PC-9 (cell line): ENCODE measurements around the gene ERMP1. TPM values are rescaled to one million over a fixed set of nuclear protein-coding genes. Genes with fewer than 3 reads are reported as not detected.

Experiments used
- BruUV-seq: library from RNA; stranded (reverse); fragments of 400-500 nt; replicated peaks from 2 replicates; lab custom pipeline; 2021; lab: Mats Ljungman, UMichigan
- CTCF ChIA-PET: fragments of 300-600 bp; sonication (Branson Sonifier 250); formaldehyde crosslinking; loops from one replicate; lab custom pipeline; 2022; ENCODE audit warnings: antibody characterized with exemption; lab: Charles Lee
- POLR2A ChIA-PET: fragments of 300-600 bp; sonication (Branson Sonifier 250); formaldehyde crosslinking; loops from one replicate; lab custom pipeline; 2022; ENCODE audit warnings: antibody characterized with exemption; ENCODE audit not compliant: unreplicated experiment; lab: Charles Lee
- DNase-seq, 2 experiments: peaks; one replicate each; pipeline versions ENCODE4 v3.0.0 to v3.0.0-alpha.2; 2015 to 2022; ENCODE audit warnings: mixed read lengths in 1 of 2
- H2AFZ ChIP-seq: fragments of 200-600 bp; sonication (generic); 2 replicates; pipeline ENCODE4 v1.8.1; 2017; ENCODE audit warnings: antibody characterized with exemption
- H3F3A ChIP-seq: fragments of 200-600 bp; sonication (generic); 2 replicates; pipeline ENCODE4 v1.8.1; 2017; ENCODE audit warnings: antibody characterized with exemption, mild to moderate bottlenecking, low read depth; ENCODE audit not compliant: insufficient read depth
- H3K27ac ChIP-seq: fragments of 200-600 bp; sonication (generic); 2 replicates; pipeline ENCODE4 v1.6.1; 2016; ENCODE audit warnings: mixed run types
- H3K27me3 ChIP-seq: fragments of 200-600 bp; sonication (generic); 2 replicates; pipeline ENCODE4 v1.6.1; 2016; ENCODE audit warnings: low read depth, mixed run types; ENCODE audit not compliant: insufficient read depth
- H3K36me3 ChIP-seq: fragments of 200-600 bp; sonication (generic); 2 replicates; pipeline ENCODE4 v1.6.1; 2016; ENCODE audit warnings: low read depth, mixed run types
- H3K4me1 ChIP-seq: fragments of 200-600 bp; sonication (generic); replicated peaks from 2 replicates; pipeline ENCODE4 v1.6.1; 2016; ENCODE audit warnings: mixed run types; ENCODE audit not compliant: insufficient read depth
- H3K4me2 ChIP-seq: fragments of 200-600 bp; sonication (generic); 2 replicates; pipeline ENCODE4 v1.6.1; 2017; ENCODE audit warnings: mixed run types
- H3K4me3 ChIP-seq: fragments of 200-600 bp; sonication (generic); 2 replicates; pipeline ENCODE4 v1.6.1; 2016; ENCODE audit warnings: mixed run types
- H3K79me2 ChIP-seq: fragments of 200-600 bp; sonication (generic); 2 replicates; pipeline ENCODE4 v1.6.1; 2017; ENCODE audit warnings: low read depth, mixed run types
- H3K9me2 ChIP-seq: fragments of 200-600 bp; sonication (generic); 2 replicates; pipeline ENCODE4 v1.8.1; 2017; ENCODE audit warnings: mild to moderate bottlenecking; ENCODE audit not compliant: insufficient read depth
- H3K9me3 ChIP-seq: fragments of 200-600 bp; sonication (generic); 2 replicates; pipeline ENCODE4 v1.8.1; 2016; ENCODE audit warnings: low read depth; ENCODE audit not compliant: insufficient read depth
- H4K20me1 ChIP-seq: fragments of 200-600 bp; sonication (generic); 2 replicates; pipeline ENCODE4 v1.8.1; 2017; ENCODE audit not compliant: insufficient read depth
- EZH2 ChIP-seq: fragments of 200-600 bp; sonication (generic); IDR thresholded peaks from 2 replicates; pipeline ENCODE4 v1.8.0; 2017; ENCODE audit warnings: antibody characterized with exemption, low read depth
- intact Hi-C: fragments of 100-400 bp; cut with micrococcal nuclease; formaldehyde crosslinking; loops from one replicate; pipeline ENCODE4 v1.10.0; 2022; ENCODE audit not compliant: unreplicated experiment
- total RNA-seq: library from RNA; stranded (reverse); gene quantifications from 2 replicates; pipeline ENCODE4 v1.2.3, GENCODE V29; 2021
- TF ChIP-seq, protein P1 (sequence below): fragments of 200-600 bp; sonication (generic); conservative IDR thresholded peaks from 2 replicates; pipeline ENCODE4 v1.6.1; 2017; ENCODE audit warnings: mixed run types, antibody characterized with exemption, mild to moderate bottlenecking, moderate library complexity

Gene ERMP1
- total RNA-seq, 1 experiment from 2014 or later = 51.0 TPM

DNA sequence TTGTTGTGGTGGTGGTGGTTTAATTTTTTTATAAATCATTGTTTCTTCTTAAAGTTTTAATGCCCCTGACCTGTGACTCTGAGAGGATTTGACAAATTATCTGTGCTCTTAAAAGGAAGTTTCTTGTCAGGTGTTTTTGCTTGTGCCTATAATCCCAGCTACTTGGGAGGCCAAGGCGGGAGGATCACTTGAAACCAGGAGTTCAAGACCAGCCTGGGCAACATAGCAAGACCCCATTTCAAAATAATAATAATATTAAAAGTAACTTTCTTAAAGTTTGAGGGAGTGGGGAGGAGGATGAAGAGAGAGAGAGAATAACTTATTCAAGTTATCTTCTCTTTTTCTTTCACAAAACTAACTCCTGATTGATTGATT is 12.2 kb upstream of the ERMP1 start:
- peaks cover 10% of the 10 kb centered on the region for H3K36me3 ChIP-seq
- H3K27me3 ChIP-seq = no peaks in the 10 kb centered on the region
- BruUV-seq = no TSS peak
- peak overlapping the region; percentile 99 for H3K27ac ChIP-seq
- POLR2A ChIA-PET = interaction anchor here (0.6 to 0.9 kb wide), 3 partner anchors 13 to 42 kb away, joined by 3 to 5 read pairs (median 5); no protein-coding TSS in a partner anchor
- intact Hi-C loops = no loop called here
- H3K9me2 ChIP-seq = no peaks in the 10 kb centered on the region
- no peaks in the 10 kb centered on the region for H3K79me2 ChIP-seq
- no peaks in the 10 kb centered on the region for H4K20me1 ChIP-seq
- no peak for DNase-seq
- CTCF ChIA-PET = no interaction called here
- H3K4me2 ChIP-seq = peak overlapping the region; percentile 59
- H3K4me3 ChIP-seq = no peak overlapping the region
- 0 out of 2 replicates have a peak, but pooled peaks cover 3% of the 10 kb centered on the region for H3K9me3 ChIP-seq
- peaks cover 55% of the 10 kb centered on the region for H3F3A ChIP-seq
- TF ChIP-seq EZH2 = no peak
- TF ChIP-seq, protein P1, sequence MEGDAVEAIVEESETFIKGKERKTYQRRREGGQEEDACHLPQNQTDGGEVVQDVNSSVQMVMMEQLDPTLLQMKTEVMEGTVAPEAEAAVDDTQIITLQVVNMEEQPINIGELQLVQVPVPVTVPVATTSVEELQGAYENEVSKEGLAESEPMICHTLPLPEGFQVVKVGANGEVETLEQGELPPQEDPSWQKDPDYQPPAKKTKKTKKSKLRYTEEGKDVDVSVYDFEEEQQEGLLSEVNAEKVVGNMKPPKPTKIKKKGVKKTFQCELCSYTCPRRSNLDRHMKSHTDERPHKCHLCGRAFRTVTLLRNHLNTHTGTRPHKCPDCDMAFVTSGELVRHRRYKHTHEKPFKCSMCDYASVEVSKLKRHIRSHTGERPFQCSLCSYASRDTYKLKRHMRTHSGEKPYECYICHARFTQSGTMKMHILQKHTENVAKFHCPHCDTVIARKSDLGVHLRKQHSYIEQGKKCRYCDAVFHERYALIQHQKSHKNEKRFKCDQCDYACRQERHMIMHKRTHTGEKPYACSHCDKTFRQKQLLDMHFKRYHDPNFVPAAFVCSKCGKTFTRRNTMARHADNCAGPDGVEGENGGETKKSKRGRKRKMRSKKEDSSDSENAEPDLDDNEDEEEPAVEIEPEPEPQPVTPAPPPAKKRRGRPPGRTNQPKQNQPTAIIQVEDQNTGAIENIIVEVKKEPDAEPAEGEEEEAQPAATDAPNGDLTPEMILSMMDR = no peak
- no peak overlapping the region for H2AFZ ChIP-seq
- peaks cover 78% of the 10 kb centered on the region for H3K4me1 ChIP-seq

DNA sequence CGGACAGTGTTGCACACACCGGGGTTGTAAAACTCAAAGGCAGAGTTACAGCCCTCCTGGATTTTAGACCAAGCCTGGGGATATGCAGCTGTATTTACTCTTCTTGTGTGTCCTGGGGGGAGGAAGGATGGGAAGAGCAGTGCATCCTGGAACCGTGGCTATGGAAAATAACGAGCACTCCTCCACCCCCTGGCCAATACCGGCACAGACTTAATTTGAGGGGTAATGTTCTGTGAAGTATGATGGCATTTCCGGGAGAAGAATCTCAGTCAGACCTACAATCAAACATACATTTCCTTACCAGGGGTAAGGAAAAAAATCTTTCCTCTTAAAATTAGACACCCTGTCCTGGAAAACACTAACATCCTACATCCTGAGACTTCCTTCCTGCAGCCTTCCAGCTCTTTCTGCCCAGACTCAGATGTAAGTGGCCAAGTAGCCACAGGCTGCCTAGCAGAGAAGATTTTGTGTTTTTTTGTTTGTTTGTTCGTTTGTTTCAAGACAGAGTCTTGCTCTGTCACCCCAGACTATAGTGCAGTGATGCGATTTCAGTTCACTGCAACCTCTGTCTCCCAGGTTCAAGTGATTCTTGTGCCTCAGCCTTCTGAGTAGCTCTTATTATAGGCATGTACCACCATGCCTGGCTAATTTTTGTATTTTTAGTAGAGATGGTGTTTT is 11.0 kb upstream of the ERMP1 start:
- Histone ChIP-seq H3K4me3 (peak overlapping the region; percentile 25; the same call in 1 of the 2 replicates), H2AFZ (no peak overlapping the region), H3K27ac (peak overlapping the region; percentile 99), H3K4me1 (peaks cover 83% of the 10 kb centered on the region), H3K4me2 (peak overlapping the region; percentile 71), H3K79me2 (no peaks in the 10 kb centered on the region), H4K20me1 (no peaks in the 10 kb centered on the region), H3F3A (peaks cover 64% of the 10 kb centered on the region), H3K36me3 (peaks cover 10% of the 10 kb centered on the region), H3K27me3 (no peaks in the 10 kb centered on the region), H3K9me3 (0 out of 2 replicates have a peak, but pooled peaks cover 3% of the 10 kb centered on the region), H3K9me2 (no peaks in the 10 kb centered on the region)
- POLR2A ChIA-PET = interaction anchor here (0.7 kb wide), 1 partner anchor 19 kb away, joined by 6 read pairs; no protein-coding TSS in a partner anchor
- intact Hi-C loops = loop anchor here (1.0 to 5.0 kb wide), 2 partner anchors 27 to 103 kb away; no protein-coding TSS in a partner anchor
- CTCF ChIA-PET = no interaction called here
- peak in 1 of 2 experiments; percentile 86 for DNase-seq
- no peak for TF ChIP-seq EZH2
- no TSS peak for BruUV-seq

DNA sequence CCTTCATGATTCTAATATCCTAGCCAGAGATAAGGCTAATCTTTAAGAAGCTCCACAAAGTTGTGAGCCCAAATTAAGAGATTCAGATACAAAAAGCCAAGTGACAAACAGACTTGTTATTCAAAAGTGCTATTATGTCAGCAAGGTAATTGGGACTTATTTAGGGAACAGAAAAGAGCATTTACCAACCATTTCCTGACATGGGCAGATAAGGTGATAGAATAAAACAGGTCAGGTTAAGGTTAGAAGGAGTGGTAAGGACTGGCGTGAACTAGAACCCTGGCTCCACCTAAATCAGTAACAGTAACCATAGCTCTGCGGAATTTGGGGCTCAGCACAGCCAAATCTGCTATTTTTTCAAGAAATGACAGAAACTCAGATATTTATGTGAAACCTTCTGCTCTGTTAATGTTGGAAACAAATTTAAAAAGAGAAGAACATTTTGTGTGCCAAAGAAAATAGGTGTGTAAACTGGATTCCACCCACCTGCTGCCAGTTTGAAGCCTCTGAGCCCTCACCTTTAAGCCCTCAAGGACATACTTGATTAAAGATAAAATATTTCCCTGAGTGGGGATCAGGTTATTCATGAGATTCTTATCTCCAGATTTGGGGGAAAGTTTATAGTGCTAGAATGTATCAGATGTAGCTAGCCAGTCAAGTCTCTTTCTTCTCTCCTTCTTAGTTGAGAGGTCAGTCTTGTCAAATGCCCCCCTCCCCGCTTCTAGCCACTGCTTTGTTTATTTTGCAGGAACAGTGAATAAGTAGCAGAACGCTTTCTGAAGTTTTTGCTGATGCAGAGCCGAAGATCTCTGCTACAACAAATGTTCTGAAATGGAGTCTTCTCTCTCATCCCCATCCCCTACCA is 10.2 kb upstream of the ERMP1 start:
- H3K36me3 ChIP-seq = peaks cover 10% of the 10 kb centered on the region
- no peaks in the 10 kb centered on the region for H4K20me1 ChIP-seq
- H3K4me3 ChIP-seq = peak overlapping the region; percentile 25; the same call in 1 of the 2 replicates
- DNase-seq = peak in 1 of 2 experiments; percentile 80
- no TSS peak for BruUV-seq
- H3K9me2 ChIP-seq = no peaks in the 10 kb centered on the region
- peak overlapping the region; percentile 71 for H3K4me2 ChIP-seq
- no peaks in the 10 kb centered on the region for H3K27me3 ChIP-seq
- H3K27ac ChIP-seq = peak overlapping the region; percentile 99
- H3K9me3 ChIP-seq = 0 out of 2 replicates have a peak, but pooled peaks cover 3% of the 10 kb centered on the region
- peaks cover 90% of the 10 kb centered on the region for H3K4me1 ChIP-seq
- no peaks in the 10 kb centered on the region for H3K79me2 ChIP-seq
- no peak overlapping the region for H2AFZ ChIP-seq
- POLR2A ChIA-PET = interaction anchor here (0.7 kb wide), 1 partner anchor 20 kb away, joined by 6 read pairs; no protein-coding TSS in a partner anchor
- H3F3A ChIP-seq = peaks cover 67% of the 10 kb centered on the region
- intact Hi-C loops = loop anchor here (5.0 kb wide), 1 partner anchor 104 kb away; no protein-coding TSS in a partner anchor
- CTCF ChIA-PET = no interaction called here
- TF ChIP-seq, protein P1 = no peak
- no peak for TF ChIP-seq EZH2
